Stimulated activated CD4-positive, alpha-beta T cell treated with anti-CD3 and anti-CD28 coated beads, Interleukin-4, amount 100 ng/mL, for 1 hour (primary cell): ENCODE measurements around the gene IQCE.
"Not testable (repeated sequence)": the region's sequence is repeated elsewhere in the genome, so short reads cannot be mapped to it uniquely, and the experiment has no call there.

ENCODE experiments used
- DNase-seq: peaks from one replicate; pipeline ENCODE4 v3.0.0-alpha.2; 2020

IQCE gene

DNA sequence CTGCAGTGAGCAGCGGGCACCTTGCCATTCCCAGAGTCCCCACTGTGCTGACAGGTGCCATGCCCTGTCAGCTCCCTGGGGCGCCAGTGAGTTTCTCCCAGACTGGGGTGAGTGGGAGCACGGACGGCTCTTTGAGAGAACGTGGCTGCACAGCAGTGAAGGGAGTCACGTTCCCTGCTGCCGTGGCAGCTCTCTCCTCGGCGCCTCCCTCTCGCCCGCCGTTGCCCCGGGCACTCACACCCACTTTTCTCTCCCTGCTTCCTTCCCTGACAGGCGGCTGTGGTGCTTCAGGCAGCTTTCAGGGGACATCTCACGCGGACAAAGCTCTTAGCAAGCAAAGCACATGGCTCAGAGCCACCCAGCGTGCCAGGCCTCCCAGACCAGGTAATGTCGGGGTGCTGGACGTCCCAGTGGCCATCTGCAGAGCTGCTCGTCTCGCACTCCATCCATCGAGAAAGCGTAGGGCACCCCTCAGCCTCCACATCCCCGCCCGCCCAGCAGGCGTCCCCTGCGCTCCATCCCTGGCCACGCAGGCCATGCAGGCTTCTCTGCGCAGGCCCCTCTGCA, 45.9 kb downstream of the IQCE start:
- no peak for DNase-seq

DNA sequence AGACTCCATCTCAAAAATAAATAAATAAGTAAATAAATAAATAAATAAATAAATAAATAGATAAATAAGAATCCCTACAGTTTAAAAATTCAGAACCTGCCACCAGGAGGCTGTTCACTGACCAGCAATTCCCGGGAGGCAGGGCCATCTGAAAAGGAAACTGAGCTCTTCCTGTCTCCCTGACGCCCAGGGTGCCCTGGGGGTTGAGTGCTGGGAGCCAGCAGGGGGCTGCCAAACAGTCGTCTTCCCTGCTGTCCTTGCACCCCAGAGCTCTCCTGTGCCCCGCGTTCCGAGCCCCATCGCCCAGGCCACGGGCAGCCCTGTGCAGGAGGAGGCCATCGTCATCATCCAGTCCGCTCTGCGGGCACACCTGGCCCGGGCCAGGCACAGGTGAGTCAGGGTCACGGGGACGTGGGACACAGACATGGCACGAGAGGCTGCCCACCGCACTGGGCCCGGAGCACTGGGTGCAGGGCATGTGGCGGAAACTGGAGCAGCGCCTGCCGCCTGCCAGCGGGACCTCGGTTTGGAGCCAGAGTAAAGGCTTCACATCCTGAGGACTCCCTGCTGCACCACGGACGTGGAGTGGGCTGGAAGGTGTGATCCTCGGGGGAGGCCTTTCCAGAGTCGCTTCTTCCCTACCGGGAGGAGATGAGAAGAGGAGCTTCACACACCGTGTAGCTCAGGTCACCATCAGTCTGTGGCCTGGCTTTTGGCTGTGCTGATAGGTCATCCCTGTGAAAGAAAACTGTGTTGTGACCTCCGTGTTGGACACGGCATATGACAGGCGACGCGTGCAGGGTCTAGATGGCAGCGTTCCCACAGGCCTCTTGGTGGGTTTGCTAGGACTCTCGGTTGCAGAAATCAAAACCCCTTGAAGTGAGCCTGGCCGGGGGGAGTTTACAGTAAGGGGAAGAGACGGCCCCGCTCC, 47.1 kb downstream of the IQCE start:
- DNase-seq = no peak

DNA sequence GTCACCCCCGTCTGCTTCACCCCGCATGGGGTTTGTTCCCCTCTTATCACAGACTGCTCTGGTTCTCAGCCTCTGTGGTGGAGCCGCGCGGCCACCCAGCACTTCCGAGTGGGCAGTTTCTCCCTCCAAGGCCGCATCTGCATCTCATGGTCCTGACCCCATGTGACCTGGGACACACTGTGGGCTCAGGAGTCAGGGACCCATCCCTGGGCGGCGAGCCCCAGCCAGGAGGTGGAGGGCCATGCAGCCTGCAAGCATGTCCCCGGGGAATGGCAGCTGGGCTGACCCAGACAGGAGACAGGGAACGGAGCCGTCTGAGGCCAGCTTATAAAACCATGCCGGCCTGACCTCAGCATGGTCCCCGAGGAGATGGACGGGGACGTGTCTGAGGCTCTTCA, 47.8 kb downstream of the IQCE start:
- DNase-seq = no peak

DNA sequence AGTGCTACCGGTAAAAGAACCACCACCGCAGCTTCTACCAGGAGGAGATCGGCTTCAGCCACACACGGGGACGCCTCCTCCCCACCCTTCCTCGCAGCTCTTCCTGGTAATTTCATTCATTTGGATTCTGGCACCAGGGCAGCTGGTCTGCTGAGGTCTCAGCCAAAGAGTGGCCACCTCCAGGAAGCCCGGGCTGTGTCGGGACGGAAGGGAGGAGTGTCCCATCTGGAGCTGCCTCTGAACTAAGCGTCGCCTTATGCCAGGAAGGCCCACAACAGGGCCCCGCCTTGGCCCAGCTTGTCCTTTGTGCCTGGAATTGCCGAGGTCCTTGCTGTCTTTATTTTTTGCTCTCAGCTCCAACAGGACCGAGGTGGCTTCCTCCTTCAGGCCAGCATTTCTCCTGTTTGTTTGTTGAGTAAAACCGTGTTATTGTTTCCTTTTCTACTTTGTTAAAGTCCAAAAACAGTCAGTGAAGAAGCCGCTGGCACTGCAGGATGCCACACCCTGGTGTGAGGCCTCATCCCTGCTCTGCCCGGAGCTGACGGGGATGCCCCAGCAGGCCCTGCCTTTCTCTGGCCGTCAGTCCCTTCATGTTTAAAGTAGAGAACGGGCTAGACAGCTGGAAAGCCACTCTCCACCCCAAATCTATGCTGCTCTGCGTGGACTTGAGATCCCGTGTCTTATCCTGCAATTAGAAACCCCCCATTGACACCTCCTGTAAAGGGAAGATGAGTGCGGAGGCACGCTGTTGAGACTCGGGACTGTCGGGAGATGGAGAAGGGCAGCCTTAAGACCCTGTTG, 48.5 kb downstream of the IQCE start:
- DNase-seq = no peak

DNA sequence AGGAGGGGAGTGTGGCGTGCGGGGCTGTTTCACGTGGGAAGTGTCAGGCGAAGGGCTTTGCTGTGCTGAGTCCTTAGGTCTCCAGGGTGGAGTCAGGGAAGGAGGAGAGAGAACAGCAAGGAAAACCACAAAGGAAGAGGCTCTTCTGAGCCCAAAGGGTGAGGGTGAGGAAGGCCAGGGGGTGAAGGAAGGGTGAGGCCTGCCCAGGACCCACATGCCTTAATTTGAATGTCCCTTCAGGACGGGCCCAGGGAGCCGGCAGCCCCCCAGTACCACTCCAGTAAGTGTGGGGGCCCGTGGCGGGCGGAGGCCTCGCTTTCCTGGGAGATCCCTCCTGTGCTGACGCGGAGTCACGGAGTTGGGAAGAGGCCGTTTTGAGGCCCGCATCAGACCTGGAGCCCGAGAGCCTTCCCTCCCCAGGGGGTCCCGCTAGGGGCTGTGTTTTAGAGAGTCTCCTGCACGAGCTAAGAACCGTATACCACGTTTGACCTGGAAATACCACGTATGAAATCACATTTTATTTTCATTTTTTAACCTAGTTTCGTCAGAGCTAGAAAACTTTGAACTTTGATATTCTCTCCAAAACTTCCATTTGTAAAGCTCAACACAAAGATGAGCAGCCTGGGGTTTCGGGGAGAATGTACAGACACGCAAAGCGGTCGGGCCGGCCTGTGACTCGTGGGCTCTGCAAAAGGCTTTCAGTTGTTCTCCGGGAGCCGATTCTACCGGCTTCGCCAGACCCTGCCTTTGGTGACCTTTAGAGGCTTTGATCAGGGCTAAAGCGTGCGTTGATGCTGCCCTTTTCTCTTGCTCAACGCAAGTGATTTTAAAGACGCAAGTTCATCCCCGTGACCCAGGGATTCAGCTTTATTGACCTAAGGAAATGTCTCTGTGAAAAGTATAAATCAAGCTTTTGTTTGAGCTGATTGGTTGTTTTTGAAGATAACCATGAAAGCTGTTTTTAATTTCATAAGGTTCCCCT, 49.4 kb downstream of the IQCE start:
- DNase-seq = no peak

DNA sequence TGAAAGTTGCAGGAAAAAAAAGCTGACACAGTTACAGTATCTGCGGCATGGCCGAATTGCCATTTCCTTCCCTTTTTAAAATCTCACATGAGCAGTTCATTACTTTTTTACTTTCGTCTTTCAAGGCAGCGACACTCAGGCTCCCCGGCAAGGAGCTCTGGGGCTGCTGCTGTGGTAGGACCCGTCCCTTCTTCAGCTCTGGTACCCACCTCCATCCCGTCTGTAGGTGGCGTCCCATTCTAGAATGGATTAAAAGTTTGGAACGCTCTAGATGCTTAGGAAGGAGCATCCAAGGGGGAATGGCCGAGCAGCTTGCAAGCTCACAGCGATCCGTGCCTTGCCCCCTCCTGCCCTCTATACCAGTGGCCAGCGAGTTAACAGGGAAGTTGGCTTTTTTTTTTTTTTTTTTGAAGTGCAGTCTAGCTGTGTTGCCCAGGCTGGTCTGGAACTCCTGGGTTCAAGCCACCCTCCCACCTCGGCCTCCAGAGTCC, 50.2 kb downstream of the IQCE start:
- DNase-seq = no peak

DNA sequence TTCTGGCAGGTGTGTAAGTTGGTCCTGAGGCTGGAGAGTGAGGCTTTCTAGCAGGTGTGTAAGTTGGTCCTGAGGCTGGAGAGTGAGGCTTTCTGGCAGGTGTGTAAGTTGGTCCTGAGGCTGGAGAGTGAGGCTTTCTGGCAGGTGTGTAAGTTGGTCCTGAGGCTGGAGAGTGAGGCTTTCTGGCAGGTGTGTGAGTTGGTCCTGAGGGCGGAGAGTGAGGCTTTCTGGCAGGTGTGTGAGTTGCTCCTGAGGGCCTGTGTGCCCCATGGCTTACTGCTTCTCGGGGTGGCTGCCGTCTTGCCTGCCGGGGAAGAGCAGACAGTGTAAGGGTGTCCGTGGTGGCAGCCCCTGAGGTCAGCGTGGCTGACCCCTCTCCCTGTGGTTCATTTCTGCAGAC, 50.9 kb downstream of the IQCE start:
- not testable (repeated sequence) for DNase-seq

DNA sequence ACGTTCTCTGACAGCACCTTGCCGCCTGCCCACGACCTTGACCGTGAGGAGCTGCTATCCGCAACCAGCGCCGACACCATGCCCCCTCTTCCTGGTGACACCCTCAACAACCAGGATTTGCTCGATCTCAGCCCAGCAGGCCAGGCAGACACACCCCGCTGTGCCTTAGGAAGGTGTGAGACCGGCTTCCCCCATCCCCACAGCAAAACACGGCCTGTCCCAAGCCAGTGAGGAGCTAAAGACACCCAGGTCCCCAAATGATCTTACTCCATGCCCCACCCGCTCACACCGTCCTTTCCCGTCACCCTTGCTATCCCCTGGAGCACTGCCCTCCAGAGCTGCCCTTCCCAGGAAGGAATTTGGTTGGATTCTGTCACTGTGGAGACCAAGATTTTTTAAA, 51.7 kb downstream of the IQCE start:
- no peak for DNase-seq

DNA sequence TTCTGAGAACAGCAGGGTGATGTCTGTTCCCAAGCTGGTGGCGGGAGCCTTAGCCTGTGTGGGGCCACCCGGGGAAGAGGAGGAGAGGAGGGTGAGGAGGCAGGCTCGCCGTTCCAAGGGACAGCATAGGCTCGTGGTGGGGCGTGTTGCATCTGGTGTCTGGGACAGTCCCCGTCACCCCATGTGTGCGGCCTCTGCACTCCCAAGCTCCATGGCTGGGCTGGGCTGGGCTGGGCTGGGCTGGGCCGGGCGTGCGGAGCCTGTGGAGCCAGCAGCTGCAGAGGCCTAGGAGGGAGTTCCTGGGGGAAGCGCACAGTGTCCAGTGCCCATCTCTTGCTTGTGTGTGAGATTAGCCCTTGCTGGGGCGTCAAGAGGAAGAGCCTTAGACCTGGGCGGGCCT, 52.1 kb downstream of the IQCE start:
- no peak for DNase-seq

DNA sequence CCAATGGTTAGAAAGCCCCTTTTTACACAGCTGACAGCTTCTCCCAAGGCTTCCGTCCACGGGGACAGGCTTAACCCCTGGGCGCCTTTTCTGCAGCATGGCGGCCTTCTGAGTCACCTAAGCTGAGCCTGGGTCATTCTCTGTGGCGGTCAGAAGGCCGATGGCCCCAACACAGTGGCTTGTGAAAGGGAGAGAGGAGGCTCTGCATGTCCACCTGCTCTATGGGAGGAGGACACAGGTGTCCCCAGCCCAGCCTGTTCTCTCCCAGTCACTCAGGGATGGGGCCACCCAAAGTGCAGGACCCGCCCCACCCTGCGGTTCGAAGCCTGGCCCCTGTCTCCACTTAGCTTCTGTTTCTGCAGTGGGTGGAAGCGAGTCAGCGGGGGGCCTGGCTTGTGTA, 52.6 kb downstream of the IQCE start:
- no peak for DNase-seq

DNA sequence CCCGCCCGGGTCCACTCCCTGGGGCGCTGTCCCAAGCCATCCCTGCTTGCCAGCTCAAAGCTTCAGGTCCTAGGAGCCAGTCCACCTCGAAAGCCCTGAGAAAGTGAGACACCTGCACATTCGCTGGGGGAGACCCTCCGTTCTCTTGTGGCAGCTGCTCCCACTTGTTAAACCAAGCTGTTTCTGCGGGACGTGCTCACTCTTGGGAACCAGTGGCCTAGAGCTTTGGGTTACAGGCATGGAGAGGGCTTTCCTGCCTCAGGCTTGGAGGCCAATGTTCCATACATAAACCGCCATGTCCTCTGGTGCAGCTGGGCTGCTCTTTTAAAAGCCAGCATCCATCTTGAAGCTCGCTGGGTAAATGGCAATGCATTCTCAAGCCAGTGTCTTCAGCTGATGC, 53.1 kb downstream of the IQCE start:
- DNase-seq = no peak

DNA sequence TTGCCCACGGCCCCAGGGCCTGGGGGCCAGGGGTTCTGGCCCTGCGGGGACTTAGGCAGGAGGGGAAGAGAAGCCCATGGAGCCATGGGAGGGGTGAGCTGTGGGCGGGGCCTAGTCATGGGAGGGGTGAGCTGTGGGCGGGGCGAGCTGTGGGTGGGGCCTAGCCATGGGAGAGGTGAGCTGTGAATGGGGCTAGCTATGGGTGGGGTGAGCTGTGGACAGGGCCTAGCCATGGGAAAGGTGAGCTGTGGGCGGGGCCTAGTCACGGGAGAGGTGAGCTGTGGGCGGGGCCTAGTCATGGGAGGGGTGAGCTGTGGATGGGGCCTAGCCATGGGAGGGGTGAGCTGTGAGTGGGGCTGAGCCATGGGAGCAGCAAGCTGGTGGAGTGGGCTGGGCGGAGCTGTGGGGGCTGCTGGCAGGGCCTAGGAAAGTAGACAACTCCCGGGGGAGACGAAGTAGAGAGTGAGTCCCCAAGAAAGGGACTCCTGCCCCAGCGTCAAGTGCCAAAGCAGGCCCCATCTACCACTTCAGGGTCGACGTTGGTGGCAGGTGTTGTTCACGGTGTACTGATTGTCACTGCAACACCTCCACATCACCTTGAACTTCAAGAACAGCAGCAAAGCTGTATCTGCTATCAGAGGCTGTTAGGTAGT, 53.8 kb downstream of the IQCE start:
- DNase-seq = no peak

DNA sequence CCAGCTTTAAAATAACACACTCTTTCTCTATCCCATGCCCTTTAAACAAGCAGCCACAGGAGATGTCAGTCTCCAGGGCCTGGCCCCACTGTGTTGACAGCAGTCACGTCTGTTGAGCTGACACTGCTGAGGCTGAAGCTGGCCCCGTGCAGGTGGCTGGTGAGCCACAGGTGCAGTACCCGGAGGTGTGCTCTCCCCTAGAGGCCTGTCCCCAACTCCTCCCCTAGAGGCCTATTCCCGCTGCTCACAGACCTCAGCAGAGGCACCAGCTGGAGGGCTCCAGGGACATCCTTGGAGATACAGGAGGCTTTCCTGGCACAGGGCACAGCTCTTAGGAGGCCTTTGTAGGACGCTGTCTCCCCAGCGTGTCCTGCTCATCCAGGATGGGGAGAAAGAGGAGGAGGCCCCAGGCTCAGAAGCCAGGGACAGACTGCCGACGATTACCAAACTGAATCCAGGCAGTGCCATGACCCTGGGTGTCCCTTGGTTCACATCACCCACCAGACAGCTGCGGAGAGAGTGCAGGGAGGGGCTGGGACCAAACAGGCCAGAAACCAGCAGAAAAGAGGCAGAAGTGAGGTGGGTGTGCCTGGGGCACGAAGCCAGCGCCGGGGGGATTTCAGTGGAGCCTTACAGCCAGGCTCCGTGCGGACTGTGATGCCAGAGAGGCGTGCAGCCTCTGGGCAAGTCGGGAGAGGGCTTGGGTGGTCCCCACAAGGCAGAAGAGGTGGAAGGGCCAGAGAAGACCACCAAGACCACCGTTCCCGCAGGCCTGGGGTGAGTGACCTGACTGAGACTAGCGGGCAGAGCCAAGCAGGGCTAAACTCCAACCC, 54.5 kb downstream of the IQCE start:
- DNase-seq = no peak

DNA sequence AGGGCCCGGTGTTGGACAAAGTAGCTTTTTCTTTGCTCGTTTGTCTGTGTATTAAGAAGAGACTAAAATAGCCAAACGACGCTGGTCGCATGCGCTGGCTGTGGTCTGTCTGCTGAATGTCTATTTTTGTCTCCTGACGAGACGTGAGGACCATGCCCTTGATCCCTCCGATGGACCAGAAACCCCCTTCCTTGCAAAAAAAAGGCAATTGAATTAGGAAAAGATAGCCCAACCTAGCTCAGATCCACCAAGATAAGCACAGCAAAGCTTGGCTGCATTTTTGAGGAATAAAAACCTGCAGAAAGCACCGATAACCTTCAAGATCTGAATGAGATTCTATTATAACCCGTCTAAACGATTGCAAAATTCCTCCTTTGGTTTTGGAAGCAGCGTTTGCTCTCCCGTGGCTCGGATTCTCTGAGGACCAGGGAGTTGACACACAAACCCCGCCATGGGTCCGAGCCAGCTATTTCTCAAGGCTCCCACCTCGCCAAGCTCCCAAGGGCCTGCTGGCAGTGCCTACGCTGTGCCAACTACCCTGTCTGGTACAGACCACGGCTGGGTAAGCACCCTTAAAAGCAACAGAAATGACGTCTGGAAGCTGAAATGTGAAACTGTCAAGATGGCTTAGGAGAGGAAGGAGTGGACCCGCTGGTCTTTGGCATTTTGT, 55.3 kb downstream of the IQCE start:
- DNase-seq = no peak

DNA sequence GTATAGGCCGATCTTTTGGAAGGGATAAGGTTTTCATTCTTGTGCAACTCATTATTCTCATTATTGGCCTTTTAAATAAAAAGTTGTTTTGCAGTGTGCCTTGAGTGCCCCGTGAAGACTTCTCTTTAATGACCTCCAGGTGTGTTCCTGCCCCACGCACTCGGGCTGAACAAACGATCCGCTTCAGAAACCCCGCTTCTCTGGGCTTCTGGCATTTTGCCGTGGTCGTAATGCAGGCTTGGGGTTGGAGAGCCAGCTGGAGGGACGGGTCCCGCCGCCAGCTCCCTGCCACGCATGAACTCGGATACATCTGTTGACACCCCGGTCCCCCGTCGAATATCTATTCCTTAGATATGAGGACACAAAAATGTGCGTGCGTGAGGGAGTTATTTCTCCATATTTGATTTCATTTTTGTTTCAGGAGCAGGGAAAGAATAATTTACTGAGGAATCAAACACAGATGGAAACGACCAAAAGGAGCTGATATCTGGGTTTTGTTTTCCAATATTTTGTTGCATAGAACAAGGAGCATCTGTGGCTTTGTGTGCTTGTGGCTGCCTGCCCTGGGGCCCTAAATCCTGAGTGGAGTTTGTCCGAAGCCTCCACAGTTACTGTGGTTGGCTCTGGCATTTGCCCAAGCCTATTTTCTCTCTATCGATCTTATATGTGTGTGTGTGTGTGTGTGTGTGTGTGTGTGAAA, 56.0 kb downstream of the IQCE start:
- no peak for DNase-seq

DNA sequence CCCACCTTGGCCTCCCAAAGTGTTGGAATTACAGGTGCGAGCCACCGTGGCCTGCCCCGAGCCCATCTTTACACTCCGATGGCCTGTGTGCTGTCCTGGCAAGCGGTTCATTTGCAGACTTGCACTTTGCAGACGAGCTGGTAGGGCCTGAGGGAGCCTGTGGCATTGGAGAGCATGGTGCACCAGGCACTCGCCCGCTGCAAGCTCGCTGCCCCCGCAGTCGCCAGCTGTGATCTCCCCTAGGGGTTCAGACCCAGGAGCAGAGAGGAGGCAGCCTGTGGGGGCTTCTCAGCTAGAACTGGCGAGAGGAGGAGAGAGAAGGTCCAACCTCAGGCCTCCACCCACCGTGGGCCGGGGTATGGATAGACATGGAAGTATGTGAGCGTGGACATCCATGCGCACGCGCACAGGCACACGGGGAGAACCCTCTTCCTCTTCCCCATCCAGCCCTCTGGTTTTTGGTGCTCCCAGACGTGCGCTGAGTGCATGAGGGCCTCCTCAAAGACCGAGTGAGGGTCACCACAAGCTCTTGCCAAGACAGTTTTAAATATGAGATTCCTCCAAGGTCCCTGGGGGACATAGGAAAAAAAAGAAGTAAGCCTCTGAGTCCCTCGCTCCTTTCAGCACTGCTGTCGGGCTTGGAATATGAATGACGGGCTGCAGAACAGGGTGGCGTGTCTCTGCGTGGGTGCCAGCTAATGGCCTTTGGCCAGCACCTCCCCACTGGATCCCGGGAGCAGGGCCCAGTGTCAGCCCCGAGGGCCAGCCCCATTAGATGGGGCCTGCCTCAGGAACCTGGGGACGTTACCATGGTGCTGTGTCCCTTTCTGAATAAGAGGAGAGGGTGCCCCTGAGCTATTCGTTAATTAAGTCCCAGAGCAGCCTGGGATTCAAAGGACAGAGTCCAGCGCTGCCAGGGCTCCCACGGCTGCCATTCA, 57.9 kb downstream of the IQCE start:
- no peak for DNase-seq

DNA sequence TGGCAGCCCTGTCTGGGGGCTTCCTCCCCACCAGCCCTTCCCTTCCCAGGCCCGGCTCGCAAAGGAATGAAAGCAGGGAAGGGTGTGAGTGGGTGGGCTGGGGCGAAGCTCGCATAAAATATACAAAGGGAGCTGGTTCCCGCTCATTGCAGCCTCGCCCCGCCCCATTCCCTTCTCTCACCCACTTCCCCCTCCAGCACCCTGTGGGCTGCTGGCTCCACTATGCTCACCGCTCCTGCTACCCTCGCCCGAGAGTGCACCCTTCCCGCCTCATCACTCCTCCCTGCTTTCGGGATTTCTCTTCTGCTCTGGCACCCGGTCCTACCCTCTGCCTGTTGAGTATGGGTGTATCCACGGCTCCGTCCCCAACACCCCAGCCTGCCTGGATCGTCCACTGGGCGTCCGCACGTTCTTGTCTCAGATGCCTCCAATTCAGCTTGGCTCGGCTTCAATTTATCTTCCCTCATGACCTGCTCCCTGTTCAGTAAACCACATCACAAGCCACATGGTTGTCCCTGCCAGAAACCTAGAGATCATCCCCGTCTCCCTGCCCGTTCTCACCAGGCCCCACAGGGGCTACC, 58.6 kb downstream of the IQCE start:
- no peak for DNase-seq

DNA sequence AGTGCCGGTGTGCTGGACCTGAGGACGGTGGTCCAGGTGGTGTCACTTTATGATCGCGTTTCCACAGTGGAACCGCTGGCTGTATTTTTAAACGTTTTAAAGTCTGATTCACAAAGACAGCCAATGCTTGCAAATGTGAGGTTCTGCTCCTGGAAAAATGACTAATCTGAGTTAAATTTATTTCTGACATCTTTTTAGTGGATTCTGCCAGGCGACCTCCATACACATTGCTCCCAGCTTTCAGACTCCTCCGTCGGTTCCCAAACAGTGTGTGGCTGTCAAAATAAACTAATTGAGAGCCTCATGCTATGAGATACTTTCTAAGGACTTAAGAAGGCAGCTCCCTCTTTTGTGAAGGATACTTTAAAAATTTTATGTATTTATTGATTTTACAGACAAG, 60.3 kb downstream of the IQCE start:
- no peak for DNase-seq
